MM.1S (cell line): ENCODE data around the gene UNC13B.

Source experiments
- CTCF ChIP-seq: fragments of 300-600 bp; sonication (generic); IDR thresholded peaks from 2 replicates; pipeline ENCODE4 v1.5.1; 2016; ENCODE audit warnings: antibody characterized with exemption, low read length, mixed read lengths
- EZH2 ChIP-seq: fragments of 300-600 bp; sonication (generic); optimal IDR thresholded peaks from 2 replicates; pipeline ENCODE3; 2017; ENCODE audit warnings: low read depth, mild to moderate bottlenecking, antibody characterized with exemption, low read length, mixed read lengths
- EZH2phosphoT487 ChIP-seq: fragments of 300-600 bp; sonication (generic); IDR thresholded peaks from 2 replicates; pipeline ENCODE4 v1.6.1; 2018; ENCODE audit warnings: antibody characterized with exemption, low read length

GRCh38 chr9:35294066-35294465 lies 132.3 kb downstream of the UNC13B start:
- TF ChIP-seq CTCF (no peak), EZH2phosphoT487 (no peak), EZH2 (no peak)
